Measurements from ENCODE around the gene ABHD14A. TPM values are rescaled to one million over a fixed set of nuclear protein-coding genes. Genes with fewer than 3 reads are reported as not detected.

The ABHD14A gene
- polyA plus RNA-seq, 1 donor (not counting 4 experiments of a cell fraction or from before 2014, with no cell fraction given): 6.9 TPM

DNA sequence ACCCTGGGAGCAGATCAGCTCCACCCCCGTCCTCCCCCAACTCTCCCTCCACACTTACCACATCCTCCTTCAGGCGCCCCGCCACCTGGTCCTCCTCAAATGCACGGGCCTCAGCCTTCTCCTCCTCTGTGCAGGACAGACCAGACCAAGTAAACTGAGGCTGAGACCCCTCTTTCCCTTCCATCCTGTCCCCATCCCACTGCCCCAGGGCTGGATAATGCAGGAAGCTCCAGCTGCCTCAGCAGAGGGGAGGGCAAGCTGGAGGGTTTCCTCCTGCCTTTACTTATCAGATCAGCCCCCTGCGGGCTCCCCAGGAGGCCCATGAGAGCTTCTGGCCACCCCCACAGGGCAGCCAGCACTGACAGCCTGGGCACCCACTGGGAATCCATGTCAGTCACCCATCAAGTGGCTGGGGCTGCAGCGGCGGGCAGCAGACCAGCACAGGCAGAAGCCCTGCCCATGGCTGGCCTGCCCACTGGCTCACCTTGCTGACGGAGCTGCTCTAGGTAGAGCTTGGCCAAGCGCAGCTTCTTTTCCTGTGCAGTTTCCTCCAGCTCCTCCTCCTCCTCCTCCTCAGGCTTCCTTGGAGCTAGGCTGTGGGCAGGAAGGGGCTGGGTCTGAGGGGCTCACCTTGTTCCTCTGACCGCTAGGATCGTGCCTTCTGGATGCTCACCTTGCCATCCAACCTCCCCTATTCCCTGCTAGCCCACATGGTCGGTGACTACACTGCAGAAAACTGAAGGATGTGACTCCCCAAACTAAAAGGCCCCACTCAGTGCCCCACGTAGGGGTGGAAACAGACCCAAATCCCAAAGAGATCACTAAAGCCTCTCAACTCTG is 37.0 kb upstream of the ABHD14A start:
- Histone ChIP-seq H3K4me2 (ENCODE audit: control insufficient read depth, extremely low read depth, insufficient read depth, low read depth, low read length) (no peak overlapping the region), H3K79me2 (ENCODE audit: control insufficient read depth, insufficient read depth, low read length) (peaks cover 30% of the 10 kb centered on the region), H3K27ac (ENCODE audit: control insufficient read depth, insufficient read depth, low read length) (no peak overlapping the region), H3K36me3 (ENCODE audit: control insufficient read depth in 2 of 2, extremely low read depth in 1 of 2, insufficient read depth in 2 of 2, low read length in 2 of 2) (peaks cover 36 to 42% of the 10 kb centered on the region in 2 experiments), H3K27me3 (ENCODE audit: control insufficient read depth, extremely low read depth, insufficient read depth, low read length) (no peaks in the 10 kb centered on the region), H3K9me3 (ENCODE audit: control insufficient read depth, low read depth, low read length) (no peaks in the 10 kb centered on the region), H3K4me1 (ENCODE audit: control insufficient read depth, extremely low read depth, insufficient read depth, low read length) (peaks cover 19% of the 10 kb centered on the region), H2AFZ (ENCODE audit: control insufficient read depth, low read length) (no peak overlapping the region), H4K20me1 (ENCODE audit: control insufficient read depth, extremely low read depth, insufficient read depth, low read length) (peaks cover 2% of the 10 kb centered on the region), H3K9me1 (ENCODE audit: control insufficient read depth, extremely low read depth, insufficient read depth, low read length) (peaks cover 2% of the 10 kb centered on the region), H3K4me3 (ENCODE audit: control insufficient read depth in 2 of 3, extremely low read depth in 1 of 3, insufficient read depth in 2 of 3, low read depth in 1 of 3, low read length in 3 of 3) (no peak overlapping the region), H3K9ac (ENCODE audit: control insufficient read depth, extremely low read depth, insufficient read depth, low read length) (no peak overlapping the region)
- dilution Hi-C loops (cut with MboI; ENCODE audit: extremely low pct_ligation_motif_present, low sequenced_read_pairs): no loop called here
- TF ChIP-seq, protein P1, sequence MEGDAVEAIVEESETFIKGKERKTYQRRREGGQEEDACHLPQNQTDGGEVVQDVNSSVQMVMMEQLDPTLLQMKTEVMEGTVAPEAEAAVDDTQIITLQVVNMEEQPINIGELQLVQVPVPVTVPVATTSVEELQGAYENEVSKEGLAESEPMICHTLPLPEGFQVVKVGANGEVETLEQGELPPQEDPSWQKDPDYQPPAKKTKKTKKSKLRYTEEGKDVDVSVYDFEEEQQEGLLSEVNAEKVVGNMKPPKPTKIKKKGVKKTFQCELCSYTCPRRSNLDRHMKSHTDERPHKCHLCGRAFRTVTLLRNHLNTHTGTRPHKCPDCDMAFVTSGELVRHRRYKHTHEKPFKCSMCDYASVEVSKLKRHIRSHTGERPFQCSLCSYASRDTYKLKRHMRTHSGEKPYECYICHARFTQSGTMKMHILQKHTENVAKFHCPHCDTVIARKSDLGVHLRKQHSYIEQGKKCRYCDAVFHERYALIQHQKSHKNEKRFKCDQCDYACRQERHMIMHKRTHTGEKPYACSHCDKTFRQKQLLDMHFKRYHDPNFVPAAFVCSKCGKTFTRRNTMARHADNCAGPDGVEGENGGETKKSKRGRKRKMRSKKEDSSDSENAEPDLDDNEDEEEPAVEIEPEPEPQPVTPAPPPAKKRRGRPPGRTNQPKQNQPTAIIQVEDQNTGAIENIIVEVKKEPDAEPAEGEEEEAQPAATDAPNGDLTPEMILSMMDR (optimal IDR thresholded peaks at IDR 0.05 in 1 of 3, IDR thresholded peaks at IDR 0.05 in 1 of 3, conservative IDR thresholded peaks at IDR 0.05 in 1 of 3; ENCODE audit: extremely low read depth in 1 of 3, insufficient read depth in 2 of 3, low read length in 3 of 3): no peak
- TF ChIP-seq EZH2 (IDR thresholded peaks at IDR 0.05; ENCODE audit: low read length): no peak
- DNase-seq (ENCODE audit: low read depth, low spot score) (no peak), FAIRE-seq (no peak)

- DNase-seq (ENCODE audit: low read depth, low spot score): no peak
- H3K9ac ChIP-seq (ENCODE audit: control insufficient read depth, extremely low read depth, insufficient read depth, low read length): no peak overlapping the region
- no peak for FAIRE-seq
Measured at GRCh38 chr3:51938780-51939425, 36.0 kb upstream of the ABHD14A start.

More at GRCh38 chr3:51938780-51939425, 36.0 kb upstream of the ABHD14A start:
- Histone ChIP-seq H3K36me3 (ENCODE audit: control insufficient read depth in 2 of 2, extremely low read depth in 1 of 2, insufficient read depth in 2 of 2, low read length in 2 of 2) (peaks cover 32 to 36% of the 10 kb centered on the region in 2 experiments), H3K27me3 (ENCODE audit: control insufficient read depth, extremely low read depth, insufficient read depth, low read length) (no peaks in the 10 kb centered on the region), H3K4me1 (ENCODE audit: control insufficient read depth, extremely low read depth, insufficient read depth, low read length) (peaks cover 22% of the 10 kb centered on the region), H3K9me1 (ENCODE audit: control insufficient read depth, extremely low read depth, insufficient read depth, low read length) (peaks cover 2% of the 10 kb centered on the region), H3K9me3 (ENCODE audit: control insufficient read depth, low read depth, low read length) (no peaks in the 10 kb centered on the region), H3K4me2 (ENCODE audit: control insufficient read depth, extremely low read depth, insufficient read depth, low read depth, low read length) (no peak overlapping the region), H2AFZ (ENCODE audit: control insufficient read depth, low read length) (no peak overlapping the region), H3K27ac (ENCODE audit: control insufficient read depth, insufficient read depth, low read length) (no peak overlapping the region), H3K4me3 (ENCODE audit: control insufficient read depth in 2 of 3, extremely low read depth in 1 of 3, insufficient read depth in 2 of 3, low read depth in 1 of 3, low read length in 3 of 3) (no peak overlapping the region), H3K79me2 (ENCODE audit: control insufficient read depth, insufficient read depth, low read length) (peaks cover 30% of the 10 kb centered on the region), H4K20me1 (ENCODE audit: control insufficient read depth, extremely low read depth, insufficient read depth, low read length) (peaks cover 2% of the 10 kb centered on the region)
- TF ChIP-seq, protein P1 (optimal IDR thresholded peaks at IDR 0.05 in 1 of 3, IDR thresholded peaks at IDR 0.05 in 1 of 3, conservative IDR thresholded peaks at IDR 0.05 in 1 of 3; ENCODE audit: extremely low read depth in 1 of 3, insufficient read depth in 2 of 3, low read length in 3 of 3): no peak
- TF ChIP-seq EZH2 (IDR thresholded peaks at IDR 0.05; ENCODE audit: low read length): no peak
- dilution Hi-C loops (cut with MboI; ENCODE audit: extremely low pct_ligation_motif_present, low sequenced_read_pairs): no loop called here

Data from keratinocyte (primary cell).